Measurements from ENCODE around the gene CCDC85B.

The CCDC85B gene

DNA sequence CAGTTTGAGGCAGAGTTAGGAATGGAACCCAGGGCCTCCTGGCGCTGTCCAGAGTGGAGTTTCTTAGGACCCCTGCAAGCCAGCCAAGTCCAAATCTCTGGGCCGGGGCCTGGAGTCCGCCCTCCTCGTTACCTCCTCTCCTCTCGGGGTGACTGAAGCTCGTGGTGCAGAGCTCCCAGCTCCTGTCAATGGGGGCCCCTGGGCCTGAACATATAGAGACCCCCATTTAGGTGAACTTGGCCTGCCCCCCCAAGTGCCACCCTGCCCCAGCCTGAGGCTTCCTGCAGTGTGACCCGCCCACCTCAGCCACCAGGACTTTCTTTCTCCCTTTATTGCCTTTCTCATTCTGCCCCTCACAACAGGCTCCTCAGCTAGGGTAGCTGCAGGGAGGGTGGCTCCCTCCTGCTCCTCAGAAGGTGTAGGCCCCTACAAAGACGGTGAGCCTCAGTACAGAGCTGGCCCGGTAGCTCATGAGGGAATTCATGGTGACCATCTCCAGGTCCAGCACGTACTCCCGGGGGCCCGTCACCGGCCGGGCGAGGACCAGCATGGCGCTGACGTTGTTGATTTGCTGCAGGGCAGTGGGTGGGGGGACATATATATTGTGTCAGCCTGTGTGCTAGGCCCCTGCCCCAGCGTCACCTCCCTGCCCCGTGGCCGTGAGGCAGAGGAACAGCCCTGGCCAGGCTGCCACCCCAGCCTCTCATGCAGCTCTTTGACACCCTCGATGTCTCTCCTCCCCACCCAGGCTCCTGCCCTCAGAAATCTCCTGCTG, 23.8 kb upstream of the CCDC85B start:
- peak in 2 of 10 donors; percentile 33 to 53 for DNase-seq
- intact Hi-C loops (cut with DNase I): no loop called here

DNA sequence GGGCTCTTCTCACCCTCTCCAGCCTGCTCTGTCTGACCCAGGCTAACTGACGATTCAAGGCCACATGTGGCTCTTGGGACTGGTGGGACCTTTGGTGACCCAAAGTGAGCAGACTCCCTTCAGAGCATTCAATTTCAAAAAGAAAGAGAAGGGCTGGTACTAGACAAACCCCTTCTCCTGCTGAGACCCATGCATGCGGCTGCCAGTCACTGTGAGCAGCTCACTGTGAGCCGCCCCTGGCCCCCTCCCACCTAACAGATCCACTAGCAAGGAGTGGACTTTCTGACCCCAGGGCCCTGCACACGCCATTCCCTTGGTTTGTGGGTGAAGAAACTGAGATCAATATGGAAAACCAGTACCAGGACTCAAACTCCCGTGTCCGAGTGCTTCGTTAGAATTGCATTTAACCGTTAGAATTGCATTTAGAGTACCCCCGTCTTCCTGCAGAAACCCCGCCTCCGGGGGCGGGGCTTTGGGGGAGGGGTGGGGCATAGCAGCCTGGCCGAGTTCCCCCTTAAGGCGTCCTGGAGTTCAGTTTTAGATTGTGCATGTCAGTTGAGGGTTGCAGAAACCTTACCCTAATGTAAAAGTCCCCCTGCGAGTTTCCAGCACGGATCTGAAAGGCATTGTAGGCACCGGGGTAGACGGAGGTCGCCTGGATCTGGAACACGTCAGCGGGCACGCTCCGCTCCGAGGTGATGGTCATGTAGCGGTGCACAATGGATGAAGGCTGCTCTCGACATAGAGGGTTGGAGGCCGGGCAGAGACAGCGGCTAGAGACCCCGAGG, 23.0 kb upstream of the CCDC85B start:
- intact Hi-C loops (cut with DNase I): no loop called here
- DNase-seq: peak in 2 of 10 donors; percentile 75 to 83

DNA sequence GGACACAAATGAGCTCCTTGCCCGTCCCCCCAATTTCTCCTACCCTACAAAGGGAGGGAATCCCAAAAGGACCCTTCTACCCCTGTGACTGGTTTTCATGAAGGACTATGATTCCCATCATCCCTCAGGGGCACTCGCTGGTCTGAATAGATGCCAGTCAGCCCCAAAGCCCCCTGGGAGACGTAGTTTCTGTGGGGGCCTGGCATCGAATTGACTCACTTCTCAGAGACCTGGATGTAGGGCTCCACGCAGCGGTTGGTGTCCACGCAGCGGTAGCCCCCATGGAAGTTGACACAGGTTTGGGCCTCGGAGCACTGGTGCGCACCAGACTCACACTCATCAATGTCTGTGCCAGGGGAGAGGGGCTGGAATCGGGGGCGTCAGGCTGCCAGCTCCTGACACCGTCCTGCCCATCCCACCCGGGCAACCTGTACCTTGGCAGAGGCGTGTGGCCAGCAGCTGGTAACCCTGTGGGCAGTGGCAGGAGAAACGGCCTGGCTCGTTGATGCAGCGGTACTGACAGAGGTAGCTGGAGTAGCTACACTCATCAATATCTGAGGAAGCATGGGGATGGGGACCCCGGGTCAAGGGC, 22.3 kb upstream of the CCDC85B start:
- intact Hi-C loops (cut with DNase I): no loop called here
- peak in 8 of 10 donors; percentile 42 to 93 (median 62) for DNase-seq

DNA sequence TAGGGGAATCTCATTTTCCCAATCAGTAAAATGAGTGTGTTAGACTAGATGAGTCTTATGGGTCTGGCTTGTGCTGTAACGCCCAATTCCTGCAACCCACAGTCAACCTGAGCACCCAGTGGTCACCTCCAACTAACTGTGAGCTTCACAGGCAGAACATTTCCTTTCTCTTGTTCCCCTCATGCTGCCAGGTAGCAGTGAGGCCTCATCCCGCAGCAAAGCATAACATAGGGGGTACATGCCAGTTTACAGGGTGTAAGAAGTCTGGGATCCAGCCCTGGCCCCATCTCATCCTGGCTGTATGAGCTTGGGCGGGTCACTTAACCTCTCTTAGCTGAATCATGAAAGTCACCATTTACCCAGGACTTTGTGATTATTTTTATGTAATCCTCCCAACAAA, 21.6 kb upstream of the CCDC85B start:
- DNase-seq: peak in 1 of 10 donors; percentile 6
- intact Hi-C loops (cut with DNase I): no loop called here

DNA sequence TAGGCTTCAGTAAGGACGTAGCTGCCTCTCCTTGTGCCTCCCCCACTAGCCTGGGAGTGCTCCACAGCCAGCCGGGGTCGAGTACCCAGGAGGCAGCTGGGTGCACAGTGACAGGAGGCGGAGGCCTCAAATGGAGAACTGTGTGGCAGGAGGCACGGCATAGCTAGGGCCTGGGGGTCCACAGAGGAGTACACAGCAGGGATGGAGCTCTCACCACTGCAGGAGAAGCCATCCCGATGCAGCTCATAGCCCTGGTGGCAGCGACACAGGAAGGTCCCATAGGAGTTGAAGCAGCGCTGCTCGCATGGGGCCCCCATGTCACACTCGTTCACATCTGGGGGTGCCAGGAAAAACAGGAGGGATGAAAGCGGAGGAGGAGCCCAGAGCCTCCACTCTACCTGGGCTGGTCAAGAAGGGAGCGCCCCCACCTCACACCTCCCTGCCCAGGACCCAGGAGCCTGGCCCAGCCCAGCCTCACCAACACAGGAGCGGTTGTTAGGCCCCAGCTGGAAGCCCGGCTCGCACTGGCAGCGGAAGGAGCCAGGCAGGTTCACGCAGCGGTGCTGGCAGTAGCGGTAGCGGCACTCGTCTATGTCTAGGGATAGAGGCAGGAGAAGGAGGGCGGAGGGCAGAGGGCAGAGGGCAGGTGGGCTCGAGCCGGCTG, 20.7 kb upstream of the CCDC85B start:
- peak in 2 of 10 donors; percentile 47 to 75 for DNase-seq
- intact Hi-C loops (cut with DNase I): no loop called here

DNA sequence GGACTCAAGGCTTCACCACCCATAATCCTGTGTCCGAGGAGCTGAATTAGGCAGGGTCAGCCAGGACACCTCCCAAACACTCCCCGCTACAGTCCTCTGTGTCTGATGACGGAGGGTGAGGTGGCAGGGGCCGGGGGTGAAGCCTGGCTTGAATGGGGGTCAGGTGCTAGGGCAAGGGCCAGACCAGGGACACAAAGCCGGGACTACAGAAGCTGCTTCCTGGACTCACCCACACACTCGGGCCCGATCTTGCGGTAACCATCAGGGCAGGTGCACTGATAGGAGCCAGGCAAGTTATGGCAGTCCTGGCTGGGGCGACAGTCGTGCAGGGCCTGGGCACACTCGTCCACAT, 20.2 kb upstream of the CCDC85B start:
- peak in 2 of 10 donors; percentile 55 to 64 for DNase-seq
- intact Hi-C loops (cut with DNase I): no loop called here

DNA sequence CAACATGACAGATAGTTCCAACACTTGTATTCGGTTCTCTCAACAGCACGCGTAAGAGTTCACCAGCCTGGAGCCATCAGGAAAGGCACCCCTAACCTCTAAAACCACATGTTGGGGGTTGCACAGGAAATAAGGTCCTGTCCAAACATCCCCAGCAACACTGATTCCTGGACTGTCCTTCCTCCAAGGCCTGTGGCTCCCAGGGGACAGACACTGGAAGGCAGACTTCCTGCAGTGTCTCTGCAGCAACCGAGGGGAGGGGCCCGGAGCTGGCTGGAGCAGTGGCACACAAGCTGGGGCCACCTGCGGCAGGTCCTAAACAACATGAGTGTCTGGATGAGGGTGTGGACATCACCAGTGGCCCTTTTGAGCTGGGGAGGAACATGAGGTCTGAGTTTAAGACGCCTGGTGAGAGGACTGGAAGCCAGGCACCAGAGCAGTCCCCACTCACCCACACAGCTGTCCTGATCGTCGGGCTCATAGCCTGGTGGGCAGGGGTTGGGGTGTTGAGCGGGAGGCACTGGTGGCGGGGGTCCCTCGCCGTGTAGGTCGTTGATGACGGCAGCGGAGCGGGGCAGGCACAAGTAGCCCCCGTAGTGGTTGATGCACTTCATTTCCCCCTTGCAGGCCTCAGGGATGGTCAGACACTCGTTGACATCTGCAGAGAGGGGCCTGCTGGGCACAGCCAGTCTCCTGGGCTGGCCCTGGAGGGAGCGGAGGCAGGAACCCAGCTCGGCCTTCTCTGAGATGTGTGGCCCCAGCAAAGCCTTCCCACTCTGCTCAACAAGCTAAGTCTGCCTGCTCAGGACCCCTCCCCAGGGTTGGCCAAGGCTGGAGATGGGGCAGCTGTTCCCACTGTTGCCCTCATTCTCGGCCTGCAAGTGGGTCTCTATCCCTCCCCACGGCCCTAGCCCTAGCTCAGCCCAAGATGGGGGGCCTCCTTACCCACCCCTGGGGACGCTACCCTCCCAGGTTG, 19.5 kb upstream of the CCDC85B start:
- intact Hi-C loops (cut with DNase I): no loop called here
- peak in 2 of 10 donors; percentile 46 to 51 for DNase-seq

DNA sequence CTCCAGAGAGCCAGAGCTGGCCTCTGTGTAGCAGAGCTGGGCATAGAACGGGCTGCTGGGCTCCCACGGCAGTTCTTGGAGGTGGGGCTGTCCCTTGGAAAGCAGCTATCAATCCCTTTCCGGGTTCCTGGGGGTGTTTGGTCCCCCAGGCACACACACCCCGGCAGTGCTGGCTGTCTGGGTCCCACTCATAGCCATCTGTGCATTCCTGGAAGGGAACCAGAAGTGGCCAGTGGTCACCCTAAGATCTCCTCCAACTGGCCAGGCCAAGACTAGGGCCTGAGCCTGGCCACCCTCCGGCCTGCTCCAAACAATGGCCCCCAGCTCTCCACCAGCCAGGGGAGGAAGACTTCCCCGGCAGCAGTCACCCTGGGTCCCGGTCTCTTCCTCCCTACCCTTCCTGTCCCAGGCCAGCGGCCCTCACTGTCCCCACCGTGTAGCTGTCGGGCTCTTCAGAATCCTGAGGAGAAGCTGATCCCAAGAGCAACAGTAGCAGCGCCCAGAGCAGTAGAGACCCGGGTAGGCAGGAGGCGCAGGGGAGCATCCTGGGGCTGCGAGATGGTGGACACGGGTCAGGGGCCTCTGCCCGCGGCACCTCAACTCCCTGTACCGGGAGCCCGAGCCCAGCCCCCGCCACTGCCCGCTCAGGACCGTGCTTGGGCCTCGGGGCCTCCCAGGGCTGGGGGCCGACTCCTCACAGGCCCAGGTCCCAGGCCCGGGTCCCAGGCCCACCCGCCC, 18.5 kb upstream of the CCDC85B start:
- intact Hi-C loops (cut with DNase I): no loop called here
- peak in 2 of 10 donors; percentile 75 to 80 for DNase-seq

DNA sequence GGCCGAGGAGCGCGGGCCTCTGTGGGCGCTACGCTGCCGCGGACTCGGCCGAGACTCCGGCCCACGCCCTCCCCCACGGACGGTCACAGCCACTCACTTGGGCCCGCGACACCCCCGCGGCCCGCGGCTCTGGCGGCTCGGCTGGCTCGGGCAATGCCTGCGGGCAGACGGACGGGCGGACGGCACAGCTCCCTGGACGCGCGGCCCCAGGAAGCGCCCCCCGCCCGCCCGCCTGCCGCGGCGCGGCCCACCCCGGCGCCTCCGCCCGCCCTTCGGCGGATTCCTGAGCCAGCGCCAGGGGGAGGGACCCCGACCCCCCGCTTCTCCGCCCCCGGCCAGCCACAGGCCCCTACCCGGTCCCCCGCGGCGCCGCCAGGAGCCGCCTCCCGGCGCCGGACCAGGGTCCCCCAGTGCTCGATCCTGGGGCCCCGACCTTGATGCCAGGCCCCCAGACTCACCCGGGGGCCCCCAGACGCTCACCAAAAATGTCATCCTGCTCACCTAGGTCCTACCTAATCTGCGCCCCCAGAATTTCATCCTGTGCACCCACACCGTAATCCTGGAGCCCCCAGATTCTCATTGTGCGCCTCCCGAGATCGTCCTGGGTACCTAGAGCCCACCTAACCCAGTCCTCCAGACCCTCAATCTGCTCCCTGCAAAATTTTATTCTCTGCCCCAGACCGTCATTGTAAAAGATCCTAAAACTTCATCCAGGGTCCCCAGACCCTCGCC, 17.7 kb upstream of the CCDC85B start, which contains the start of gene EFEMP2:
EFEMP2 (minus strand) TSS at position 215 of the 732 bp plus-strand sequence. CDS start 446 bp downstream, outside the sequence.
- peak in 3 of 10 donors; percentile 75 to 89 (median 76) for DNase-seq
- intact Hi-C loops (cut with DNase I): no loop called here

DNA sequence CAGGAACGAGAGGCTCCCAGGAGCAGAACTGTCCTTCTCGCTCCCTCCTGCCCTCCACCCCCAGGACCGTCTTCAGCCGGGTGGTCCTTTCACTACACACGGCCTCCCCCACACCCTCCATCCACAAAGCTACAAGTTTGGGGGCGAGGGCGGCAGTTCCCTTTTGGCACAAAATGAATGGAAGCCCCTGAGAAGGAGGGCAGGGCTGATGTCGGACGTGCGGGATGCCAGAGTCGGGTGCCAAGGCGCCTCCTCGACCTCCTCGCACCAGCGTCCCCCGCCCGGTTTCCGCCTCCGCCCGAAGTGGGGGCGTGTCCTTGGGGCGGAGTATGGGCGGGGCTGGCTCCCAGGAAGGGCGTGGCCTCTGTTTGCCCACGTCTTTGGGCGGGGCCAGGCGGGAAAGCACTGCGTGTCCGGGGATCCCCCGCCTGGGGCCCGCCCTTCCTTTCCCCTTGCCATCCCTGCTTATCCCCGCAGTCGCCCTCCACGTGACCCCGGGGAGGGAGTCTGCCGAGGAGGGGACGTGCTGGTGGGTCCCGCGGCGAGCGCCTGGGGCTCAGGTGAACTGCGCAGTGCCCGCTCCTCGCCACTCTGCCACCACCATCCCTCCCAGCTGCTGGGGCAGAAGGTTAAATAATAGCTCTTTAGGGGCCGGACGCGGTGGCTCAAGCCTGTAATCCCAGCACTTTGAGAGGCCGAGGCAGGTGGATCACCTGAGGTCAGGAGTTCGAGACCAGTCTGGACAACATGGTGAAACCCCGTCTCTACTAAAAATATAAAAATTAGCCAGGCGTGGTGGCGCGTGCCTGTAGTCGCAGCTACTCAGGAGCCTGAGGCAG, 16.9 kb upstream of the CCDC85B start:
- DNase-seq: peak; percentile 83 to 99 (median 92)
- intact Hi-C loops (cut with DNase I): no loop called here

DNA sequence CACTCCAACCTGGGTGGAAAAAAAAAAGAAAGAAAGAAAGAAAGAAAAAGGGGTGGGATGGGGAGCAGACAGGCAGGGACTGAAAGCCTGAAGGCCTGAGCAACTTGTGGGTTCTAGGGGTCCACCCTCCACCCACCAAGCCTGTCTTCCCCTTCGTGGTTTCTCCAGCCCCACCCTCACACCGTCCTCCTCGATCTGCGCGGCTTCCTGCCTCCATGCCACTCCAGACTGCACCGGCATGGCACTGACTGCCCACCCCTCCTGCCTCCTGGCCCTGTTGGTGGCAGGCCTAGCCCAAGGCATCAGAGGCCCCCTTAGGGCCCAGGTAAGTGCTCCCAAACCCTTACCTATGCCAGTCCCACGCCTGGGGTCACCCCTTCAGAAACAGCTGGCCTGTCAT, 10.9 kb upstream of the CCDC85B start, which contains the start of gene CTSW:
CTSW (plus strand) TSS at position 221 of the 400 bp plus-strand sequence; CDS start at position 239, 18 bp downstream.
- DNase-seq: peak in 2 of 10 donors; percentile 54 to 75
- intact Hi-C loops (cut with DNase I): no loop called here

DNA sequence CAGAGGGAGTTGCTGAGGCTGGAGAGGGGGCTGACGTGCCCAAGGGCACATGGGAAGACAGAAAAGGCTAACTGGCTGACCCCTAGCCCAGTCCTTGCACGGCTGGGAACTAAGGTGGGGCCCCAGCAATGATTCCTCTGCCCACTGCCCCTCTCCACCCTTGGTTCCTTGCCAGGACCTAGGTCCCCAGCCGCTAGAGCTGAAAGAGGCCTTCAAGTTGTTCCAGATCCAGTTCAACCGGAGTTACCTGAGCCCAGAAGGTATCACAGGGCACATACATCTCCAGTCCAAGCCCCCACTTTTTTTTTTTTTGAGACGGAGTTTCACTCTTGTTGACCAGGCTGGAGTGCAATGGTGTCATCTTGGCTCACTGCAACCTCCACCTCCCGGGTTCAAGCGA, 10.4 kb upstream of the CCDC85B start:
- DNase-seq: peak in 2 of 10 donors; percentile 24 to 33
- intact Hi-C loops (cut with DNase I): no loop called here

DNA sequence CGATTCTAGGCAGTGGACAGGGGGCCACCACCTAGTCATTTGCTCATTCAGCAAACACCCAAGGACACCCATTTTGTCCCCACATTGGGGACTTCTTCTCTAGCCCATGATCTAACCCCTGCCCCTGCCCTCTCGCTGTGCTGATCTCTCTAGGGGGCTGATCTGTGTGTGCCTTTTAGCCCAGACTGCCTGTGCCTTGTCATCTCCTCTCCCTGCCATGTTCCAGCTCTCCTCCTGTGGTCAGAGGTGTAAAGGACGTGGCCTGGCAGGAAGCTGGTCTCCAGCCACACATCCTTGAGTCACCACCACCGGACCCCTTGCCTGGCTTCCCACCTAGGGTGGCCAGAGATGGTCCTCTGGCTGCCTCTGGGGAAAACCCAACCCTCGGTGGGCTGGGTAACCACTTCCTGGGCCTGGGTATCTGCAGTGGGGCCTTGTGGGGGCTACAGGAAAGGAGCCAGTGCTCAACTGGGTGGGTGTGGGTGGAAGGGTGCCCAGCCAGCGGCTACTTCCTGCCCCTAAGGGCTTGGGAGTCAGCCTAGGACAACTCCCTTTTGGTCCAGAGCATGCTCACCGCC, 9.5 kb upstream of the CCDC85B start:
- intact Hi-C loops (cut with DNase I): no loop called here
- DNase-seq: peak in 2 of 10 donors; percentile 37 to 54

DNA sequence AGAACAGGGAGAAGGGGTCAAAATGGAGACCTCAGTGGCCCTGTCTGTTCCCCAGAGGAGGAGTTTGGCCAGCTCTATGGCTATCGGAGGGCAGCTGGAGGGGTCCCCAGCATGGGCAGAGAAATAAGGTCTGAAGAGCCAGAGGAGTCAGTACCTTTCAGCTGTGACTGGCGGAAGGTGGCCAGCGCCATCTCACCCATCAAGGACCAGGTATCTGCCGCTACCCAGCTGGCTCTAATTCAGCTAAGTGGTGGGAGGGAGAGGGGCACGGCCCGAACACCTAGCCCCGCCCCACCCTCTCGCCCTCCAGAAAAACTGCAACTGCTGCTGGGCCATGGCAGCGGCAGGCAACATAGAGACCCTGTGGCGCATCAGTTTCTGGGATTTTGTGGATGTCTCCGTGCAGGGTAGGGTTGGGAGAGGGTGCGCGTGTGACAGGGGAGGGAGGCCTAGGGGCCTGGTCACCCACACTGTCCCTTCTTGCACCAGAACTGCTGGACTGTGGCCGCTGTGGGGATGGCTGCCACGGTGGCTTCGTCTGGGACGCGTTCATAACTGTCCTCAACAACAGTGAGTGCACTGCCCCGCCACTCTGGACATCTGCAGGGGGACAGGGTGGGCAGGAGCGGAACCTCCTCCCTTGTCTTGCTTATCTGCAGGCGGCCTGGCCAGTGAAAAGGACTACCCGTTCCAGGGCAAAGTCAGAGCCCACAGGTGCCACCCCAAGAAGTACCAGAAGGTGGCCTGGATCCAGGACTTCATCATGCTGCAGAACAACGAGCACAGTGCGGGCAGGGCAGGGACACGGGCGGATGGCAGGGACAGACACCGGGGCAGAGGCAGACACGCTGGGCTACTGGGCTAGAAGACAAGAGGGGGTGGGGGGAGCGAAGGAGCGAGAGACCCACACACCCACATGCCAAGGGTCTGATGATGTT, 8.1 kb upstream of the CCDC85B start:
- intact Hi-C loops (cut with DNase I): no loop called here

DNA sequence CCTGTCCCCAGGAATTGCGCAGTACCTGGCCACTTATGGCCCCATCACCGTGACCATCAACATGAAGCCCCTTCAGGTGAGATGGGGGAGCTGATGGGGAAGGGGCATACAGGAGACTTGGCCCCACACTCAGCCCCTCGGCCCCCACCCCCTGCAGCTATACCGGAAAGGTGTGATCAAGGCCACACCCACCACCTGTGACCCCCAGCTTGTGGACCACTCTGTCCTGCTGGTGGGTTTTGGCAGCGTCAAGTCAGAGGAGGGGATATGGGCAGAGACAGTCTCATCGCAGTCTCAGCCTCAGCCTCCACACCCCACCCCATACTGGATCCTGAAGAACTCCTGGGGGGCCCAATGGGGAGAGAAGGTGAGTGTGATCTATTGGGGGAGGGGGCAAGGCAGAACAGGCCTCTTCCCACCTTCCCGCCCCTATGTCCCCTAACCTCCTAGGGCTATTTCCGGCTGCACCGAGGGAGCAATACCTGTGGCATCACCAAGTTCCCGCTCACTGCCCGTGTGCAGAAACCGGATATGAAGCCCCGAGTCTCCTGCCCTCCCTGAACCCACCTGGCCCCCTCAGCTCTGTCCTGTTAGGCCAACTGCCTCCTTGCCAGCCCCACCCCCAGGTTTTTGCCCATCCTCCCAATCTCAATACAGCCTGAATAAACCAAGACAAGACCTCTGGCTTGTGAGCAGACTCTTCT, 7.3 kb upstream of the CCDC85B start:
- intact Hi-C loops (cut with DNase I): no loop called here

More for the DNA sequence above, 8.1 kb upstream of the CCDC85B start:
- peak in 2 of 10 donors; percentile 58 to 62 for DNase-seq

More for the DNA sequence above, 7.3 kb upstream of the CCDC85B start:
- peak in 2 of 10 donors; percentile 40 to 46 for DNase-seq

Data from posterior cingulate gyrus (tissue), 11 donors.